ENCODE data around the gene AP1S2. TPM values are rescaled to one million over a fixed set of nuclear protein-coding genes. Genes with fewer than 3 reads are reported as not detected.

Gene AP1S2
- polyA plus RNA-seq, 1 of the 3 experiments (the other 2 are of a cell fraction) = 17.7 TPM

DNA sequence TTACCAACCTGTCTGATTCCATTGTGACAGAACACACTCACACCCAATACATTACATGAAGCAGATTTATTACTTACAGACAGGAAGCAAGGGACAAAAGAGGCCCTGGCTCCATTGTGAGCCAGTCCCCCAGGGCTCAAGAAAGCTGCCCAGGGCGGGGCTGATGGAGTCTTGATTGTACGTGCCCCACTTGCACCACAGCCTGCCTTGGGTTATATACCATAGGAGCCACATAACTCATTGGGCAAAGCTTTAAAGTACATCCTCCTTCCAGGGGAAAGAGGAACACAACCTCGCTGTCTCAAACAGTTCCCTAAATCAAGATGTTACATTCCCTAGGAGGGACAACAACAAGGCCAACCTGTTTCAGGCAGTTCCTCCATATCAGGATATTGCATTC is 67.7 kb downstream of the AP1S2 start:
- Histone ChIP-seq H3K36me3 (replicated peaks in 1 of 2; ENCODE audit: control insufficient read depth in 1 of 2, insufficient read depth in 2 of 2, low read length in 1 of 2) (peaks cover 11 to 12% of the 10 kb centered on the region in 2 experiments), H3K4me2 (no peak overlapping the region), H3K27me3 (ENCODE audit: insufficient read depth) (no peaks in the 10 kb centered on the region), H3K4me3 (ENCODE audit: low read depth in 2 of 2, low read length in 1 of 2) (no peak overlapping the region), H2AFZ (ENCODE audit: low read depth) (no peak overlapping the region), H3F3A (replicated peaks; ENCODE audit: insufficient read depth) (peaks cover 7% of the 10 kb centered on the region), H3K4me1 (ENCODE audit: control insufficient read depth in 1 of 2, insufficient read depth in 2 of 2, low read depth in 1 of 2, low read length in 1 of 2) (peaks cover 0 to 3% of the 10 kb centered on the region in 2 experiments; a peak in 1 of 4 replicates), H3K79me2 (ENCODE audit: insufficient read depth) (peaks cover 5% of the 10 kb centered on the region; the same call in 1 of the 2 replicates), H3K9me3 (no peaks in the 10 kb centered on the region), H3K27ac (ENCODE audit: low read depth in 2 of 2, low read length in 1 of 2) (no peak overlapping the region), H4K20me1 (ENCODE audit: insufficient read depth) (no peaks in the 10 kb centered on the region), H3K9me2 (no peaks in the 10 kb centered on the region), H3K9ac (no peak overlapping the region)
- ChIA-PET POLR2A (no interaction called here), CTCF (interaction anchor here (1.1 kb wide), 1 partner anchor 11 kb away, joined by 3 read pairs; no protein-coding TSS in a partner anchor)
- TF ChIP-seq TCF12 (IDR thresholded peaks at IDR 0.05) (no peak), SMC3 (IDR thresholded peaks at IDR 0.05; ENCODE audit: low read depth, low read length) (no peak), IRF3 (IDR thresholded peaks at IDR 0.05; ENCODE audit: low read depth, low read length) (no peak), MXI1 (IDR thresholded peaks at IDR 0.05; ENCODE audit: low read depth, low read length) (no peak), FOXJ3 (CRISPR knock-in tag; IDR thresholded peaks at IDR 0.05) (no peak), MEF2A (IDR thresholded peaks at IDR 0.05; ENCODE audit: borderline replicate concordance, low read depth) (no peak), MAX (IDR thresholded peaks at IDR 0.05; ENCODE audit: low read depth) (no peak), RFX5 (IDR thresholded peaks at IDR 0.05; ENCODE audit: low read length) (no peak), SIN3A (IDR thresholded peaks at IDR 0.05; ENCODE audit: borderline replicate concordance, low read depth, low read length) (no peak)
- TF ChIP-seq, protein P1, sequence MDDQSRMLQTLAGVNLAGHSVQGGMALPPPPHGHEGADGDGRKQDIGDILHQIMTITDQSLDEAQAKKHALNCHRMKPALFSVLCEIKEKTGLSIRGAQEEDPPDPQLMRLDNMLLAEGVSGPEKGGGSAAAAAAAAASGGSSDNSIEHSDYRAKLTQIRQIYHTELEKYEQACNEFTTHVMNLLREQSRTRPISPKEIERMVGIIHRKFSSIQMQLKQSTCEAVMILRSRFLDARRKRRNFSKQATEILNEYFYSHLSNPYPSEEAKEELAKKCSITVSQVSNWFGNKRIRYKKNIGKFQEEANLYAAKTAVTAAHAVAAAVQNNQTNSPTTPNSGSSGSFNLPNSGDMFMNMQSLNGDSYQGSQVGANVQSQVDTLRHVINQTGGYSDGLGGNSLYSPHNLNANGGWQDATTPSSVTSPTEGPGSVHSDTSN (IDR thresholded peaks at IDR 0.05) = no peak
- TF ChIP-seq, protein P2, sequence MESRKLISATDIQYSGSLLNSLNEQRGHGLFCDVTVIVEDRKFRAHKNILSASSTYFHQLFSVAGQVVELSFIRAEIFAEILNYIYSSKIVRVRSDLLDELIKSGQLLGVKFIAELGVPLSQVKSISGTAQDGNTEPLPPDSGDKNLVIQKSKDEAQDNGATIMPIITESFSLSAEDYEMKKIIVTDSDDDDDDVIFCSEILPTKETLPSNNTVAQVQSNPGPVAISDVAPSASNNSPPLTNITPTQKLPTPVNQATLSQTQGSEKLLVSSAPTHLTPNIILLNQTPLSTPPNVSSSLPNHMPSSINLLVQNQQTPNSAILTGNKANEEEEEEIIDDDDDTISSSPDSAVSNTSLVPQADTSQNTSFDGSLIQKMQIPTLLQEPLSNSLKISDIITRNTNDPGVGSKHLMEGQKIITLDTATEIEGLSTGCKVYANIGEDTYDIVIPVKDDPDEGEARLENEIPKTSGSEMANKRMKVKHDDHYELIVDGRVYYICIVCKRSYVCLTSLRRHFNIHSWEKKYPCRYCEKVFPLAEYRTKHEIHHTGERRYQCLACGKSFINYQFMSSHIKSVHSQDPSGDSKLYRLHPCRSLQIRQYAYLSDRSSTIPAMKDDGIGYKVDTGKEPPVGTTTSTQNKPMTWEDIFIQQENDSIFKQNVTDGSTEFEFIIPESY (IDR thresholded peaks at IDR 0.05; ENCODE audit: borderline replicate concordance, low read depth) = no peak
- DNase-seq = no peak
- WGBS (ENCODE audit: low lambda C conversion rate) = 100% methylated on average over 1 of the region's 3 CpGs

DNA sequence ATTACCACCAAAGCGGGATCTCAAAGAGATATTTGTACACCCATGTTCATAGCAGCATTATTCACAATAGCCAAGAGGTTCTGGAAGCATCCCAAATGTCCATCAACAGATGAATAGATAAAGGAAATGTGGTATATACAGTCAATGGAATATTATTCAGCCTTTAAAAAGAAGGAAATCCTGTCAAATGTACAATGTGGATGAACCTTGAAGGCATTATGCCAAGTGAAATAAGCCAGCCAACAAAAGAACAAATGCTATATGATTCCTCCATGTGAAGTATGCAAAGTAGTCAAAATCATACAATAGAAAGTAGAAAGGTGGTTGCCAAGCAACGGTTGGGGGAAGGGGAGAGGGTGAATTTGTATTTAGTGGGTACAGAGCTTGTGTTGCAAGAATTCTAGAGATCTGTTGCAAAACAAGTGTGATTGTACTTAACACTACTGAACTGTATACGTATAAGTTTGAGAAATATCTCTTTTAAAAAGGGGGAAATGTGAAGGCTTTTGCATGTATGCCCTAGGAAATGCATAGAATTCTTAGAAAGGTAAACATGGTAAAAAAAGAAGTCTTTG is 69.3 kb downstream of the AP1S2 start:
- Histone ChIP-seq H3K4me2 (no peak overlapping the region), H3K36me3 (replicated peaks in 1 of 2; ENCODE audit: control insufficient read depth in 1 of 2, insufficient read depth in 2 of 2, low read length in 1 of 2) (peaks cover 11 to 12% of the 10 kb centered on the region in 2 experiments), H3K27me3 (ENCODE audit: insufficient read depth) (no peaks in the 10 kb centered on the region), H3K9ac (no peak overlapping the region), H3K79me2 (ENCODE audit: insufficient read depth) (no peaks in the 10 kb centered on the region), H3K27ac (ENCODE audit: low read depth in 2 of 2, low read length in 1 of 2) (no peak overlapping the region), H2AFZ (ENCODE audit: low read depth) (no peak overlapping the region), H3K4me3 (ENCODE audit: low read depth in 2 of 2, low read length in 1 of 2) (no peak overlapping the region), H3K9me2 (no peaks in the 10 kb centered on the region), H4K20me1 (ENCODE audit: insufficient read depth) (no peaks in the 10 kb centered on the region), H3K4me1 (ENCODE audit: control insufficient read depth in 1 of 2, insufficient read depth in 2 of 2, low read depth in 1 of 2, low read length in 1 of 2) (no peaks in the 10 kb centered on the region; a peak in 1 of 4 replicates), H3K9me3 (no peaks in the 10 kb centered on the region), H3F3A (replicated peaks; ENCODE audit: insufficient read depth) (no peaks in the 10 kb centered on the region)
- no peak for DNase-seq
- ChIA-PET POLR2A (no interaction called here), CTCF (interaction anchor here (0.9 kb wide), 1 partner anchor 35 kb away, joined by 3 read pairs; no protein-coding TSS in a partner anchor)
- 94% methylated on average over 3 of the region's 3 CpGs for WGBS (ENCODE audit: low lambda C conversion rate)
- TF ChIP-seq RAD21 (IDR thresholded peaks at IDR 0.05; ENCODE audit: low read length) (no peak), YY1 (IDR thresholded peaks at IDR 0.05; ENCODE audit: low read depth) (no peak), POLR2AphosphoS5 (IDR thresholded peaks at IDR 0.05; ENCODE audit: low read depth, low read length) (no peak), MAX (IDR thresholded peaks at IDR 0.05; ENCODE audit: low read depth) (no peak), MEF2A (IDR thresholded peaks at IDR 0.05; ENCODE audit: borderline replicate concordance, low read depth) (no peak), TCF12 (IDR thresholded peaks at IDR 0.05) (no peak), RCOR1 (IDR thresholded peaks at IDR 0.05; ENCODE audit: low read length) (no peak)
- TF ChIP-seq, protein P3, sequence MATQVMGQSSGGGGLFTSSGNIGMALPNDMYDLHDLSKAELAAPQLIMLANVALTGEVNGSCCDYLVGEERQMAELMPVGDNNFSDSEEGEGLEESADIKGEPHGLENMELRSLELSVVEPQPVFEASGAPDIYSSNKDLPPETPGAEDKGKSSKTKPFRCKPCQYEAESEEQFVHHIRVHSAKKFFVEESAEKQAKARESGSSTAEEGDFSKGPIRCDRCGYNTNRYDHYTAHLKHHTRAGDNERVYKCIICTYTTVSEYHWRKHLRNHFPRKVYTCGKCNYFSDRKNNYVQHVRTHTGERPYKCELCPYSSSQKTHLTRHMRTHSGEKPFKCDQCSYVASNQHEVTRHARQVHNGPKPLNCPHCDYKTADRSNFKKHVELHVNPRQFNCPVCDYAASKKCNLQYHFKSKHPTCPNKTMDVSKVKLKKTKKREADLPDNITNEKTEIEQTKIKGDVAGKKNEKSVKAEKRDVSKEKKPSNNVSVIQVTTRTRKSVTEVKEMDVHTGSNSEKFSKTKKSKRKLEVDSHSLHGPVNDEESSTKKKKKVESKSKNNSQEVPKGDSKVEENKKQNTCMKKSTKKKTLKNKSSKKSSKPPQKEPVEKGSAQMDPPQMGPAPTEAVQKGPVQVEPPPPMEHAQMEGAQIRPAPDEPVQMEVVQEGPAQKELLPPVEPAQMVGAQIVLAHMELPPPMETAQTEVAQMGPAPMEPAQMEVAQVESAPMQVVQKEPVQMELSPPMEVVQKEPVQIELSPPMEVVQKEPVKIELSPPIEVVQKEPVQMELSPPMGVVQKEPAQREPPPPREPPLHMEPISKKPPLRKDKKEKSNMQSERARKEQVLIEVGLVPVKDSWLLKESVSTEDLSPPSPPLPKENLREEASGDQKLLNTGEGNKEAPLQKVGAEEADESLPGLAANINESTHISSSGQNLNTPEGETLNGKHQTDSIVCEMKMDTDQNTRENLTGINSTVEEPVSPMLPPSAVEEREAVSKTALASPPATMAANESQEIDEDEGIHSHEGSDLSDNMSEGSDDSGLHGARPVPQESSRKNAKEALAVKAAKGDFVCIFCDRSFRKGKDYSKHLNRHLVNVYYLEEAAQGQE (IDR thresholded peaks at IDR 0.05; ENCODE audit: low read depth, low read length) = no peak
- TF ChIP-seq, protein P1 (IDR thresholded peaks at IDR 0.05) = no peak

Data from SK-N-SH (cell line).